ENCODE data around the gene OVCA2. TPM values are rescaled to one million over a fixed set of nuclear protein-coding genes. Genes with fewer than 3 reads are reported as not detected.
A peak's percentile ranks its signal among the peaks of the same experiment; 100 is the strongest.

The OVCA2 gene
- total RNA-seq, 1 donor from 2014 or later, result 14.7 TPM

DNA sequence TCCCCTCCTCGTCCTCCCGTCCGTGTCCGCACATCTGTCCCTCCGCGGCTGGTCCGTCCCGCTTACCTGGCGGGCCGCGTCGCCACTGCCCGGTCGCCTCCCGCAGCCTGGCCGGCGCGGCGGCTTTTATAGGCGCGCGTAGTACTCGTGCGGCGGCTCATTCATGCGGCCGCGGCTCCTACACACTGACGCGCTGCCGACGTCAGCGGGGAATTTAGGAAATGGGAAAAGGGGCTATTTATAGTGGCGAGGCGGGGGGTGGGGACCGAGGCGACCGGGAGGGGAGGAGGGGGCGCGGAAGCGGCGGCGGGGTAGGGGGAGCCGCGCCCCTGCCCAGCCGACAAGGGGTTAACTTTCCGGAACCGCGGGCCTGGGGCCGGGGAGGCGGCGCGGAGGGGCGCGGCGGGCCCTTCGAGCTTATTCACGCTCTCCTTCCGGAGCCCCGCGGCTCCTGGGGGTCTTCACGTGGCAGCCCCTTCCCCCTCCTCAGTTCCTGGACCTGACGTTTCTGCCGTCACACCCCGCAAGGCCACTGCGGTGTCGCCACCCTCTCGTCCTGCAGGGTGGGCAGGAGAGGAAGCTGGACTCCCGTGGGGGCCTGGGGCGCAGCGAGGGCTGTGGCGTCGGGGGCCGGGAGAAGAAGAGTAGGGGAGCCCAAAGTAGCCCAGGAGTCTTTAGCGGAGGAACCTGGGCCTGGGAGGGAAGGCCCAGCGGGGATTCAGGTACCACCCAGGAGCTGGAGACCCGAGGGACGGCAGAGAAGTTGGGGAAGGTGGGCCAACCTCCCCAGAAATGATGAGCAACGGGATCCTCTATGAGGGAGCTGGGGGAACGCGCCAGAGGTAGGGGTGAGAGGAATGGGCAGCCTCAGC, 9.5 kb downstream of the OVCA2 start:
- FAIRE-seq, result no peak

GRCh38 chr17:2051933-2052559, 10.2 kb downstream of the OVCA2 start:
- FAIRE-seq, result no peak
- no peak for DNase-seq (ENCODE audit: low spot score in 2 of 2)

More for the DNA sequence above, 9.5 kb downstream of the OVCA2 start:
- DNase-seq (ENCODE audit: low spot score in 2 of 2), result no peak

DNA sequence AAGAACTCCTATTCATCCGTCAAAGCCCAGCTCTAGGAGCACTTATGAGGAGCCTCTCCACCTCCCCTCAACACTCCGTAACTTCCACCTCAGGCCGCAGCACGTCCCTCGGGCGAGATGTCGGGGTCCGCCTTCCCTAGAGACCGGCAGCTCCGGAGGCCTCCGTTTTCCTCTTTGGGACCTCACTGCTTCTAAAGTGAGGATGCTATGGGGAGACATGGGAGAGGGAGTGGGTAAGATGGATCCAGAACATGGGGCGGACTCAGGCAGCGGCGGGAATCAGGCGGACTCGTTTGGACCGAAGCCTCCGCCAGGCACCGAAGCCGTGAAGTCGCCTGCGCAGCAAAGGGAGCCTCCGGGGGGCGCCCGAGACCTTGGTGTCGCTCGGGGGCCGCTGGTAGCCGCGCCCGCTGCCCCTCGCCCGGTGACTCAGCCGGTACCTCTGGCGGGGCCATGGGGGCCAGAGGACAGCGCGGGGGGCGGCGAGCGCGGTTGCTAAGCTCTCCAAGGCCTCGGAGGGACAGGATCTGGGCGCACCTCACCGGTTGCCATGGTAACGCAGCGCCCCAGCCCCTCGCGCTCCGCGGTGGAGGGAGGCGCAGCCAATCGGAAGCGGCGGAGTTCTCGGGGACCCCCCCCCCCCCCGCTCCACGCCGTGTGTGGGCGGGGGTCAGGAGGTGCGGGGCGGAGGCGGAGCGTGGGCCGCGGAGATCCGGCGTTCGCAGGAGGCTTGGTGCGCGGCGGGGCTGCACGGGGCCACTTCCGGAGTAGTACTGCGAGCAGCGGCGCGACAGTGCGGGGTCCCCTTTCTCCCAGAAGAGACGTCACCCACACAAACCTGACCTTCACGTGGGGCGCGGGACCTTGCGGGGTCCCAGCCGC, 11.8 kb downstream of the OVCA2 start:
- DNase-seq (ENCODE audit: low spot score in 2 of 2) (peak; percentile 75 to 82), FAIRE-seq (no peak)

DNA sequence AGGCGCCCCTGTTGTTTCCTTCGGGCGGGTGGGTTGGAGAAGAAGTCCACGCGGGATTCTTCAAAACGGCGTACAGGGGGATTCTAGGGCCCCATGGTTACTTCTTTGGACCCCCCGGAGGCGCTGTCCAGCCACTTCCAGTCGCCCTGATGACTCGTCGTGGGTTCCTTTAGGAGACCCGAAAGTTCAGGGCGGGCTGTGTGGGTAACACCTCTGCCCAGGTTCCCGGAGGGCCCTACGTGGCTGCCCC, 12.4 kb downstream of the OVCA2 start:
- FAIRE-seq, result no peak

GRCh38 chr17:2054512-2055291, 12.9 kb downstream of the OVCA2 start, which contains the start of gene HIC1:
Gene HIC1 (plus strand): TSS chr17:2055103. CDS start chr17:2056691, 1,588 bp downstream.
- peak; percentile 89 to 91 for DNase-seq (ENCODE audit: low spot score in 2 of 2)
- no peak for FAIRE-seq

More for the DNA sequence above, 12.4 kb downstream of the OVCA2 start:
- DNase-seq (ENCODE audit: low spot score in 2 of 2), result no peak

DNA sequence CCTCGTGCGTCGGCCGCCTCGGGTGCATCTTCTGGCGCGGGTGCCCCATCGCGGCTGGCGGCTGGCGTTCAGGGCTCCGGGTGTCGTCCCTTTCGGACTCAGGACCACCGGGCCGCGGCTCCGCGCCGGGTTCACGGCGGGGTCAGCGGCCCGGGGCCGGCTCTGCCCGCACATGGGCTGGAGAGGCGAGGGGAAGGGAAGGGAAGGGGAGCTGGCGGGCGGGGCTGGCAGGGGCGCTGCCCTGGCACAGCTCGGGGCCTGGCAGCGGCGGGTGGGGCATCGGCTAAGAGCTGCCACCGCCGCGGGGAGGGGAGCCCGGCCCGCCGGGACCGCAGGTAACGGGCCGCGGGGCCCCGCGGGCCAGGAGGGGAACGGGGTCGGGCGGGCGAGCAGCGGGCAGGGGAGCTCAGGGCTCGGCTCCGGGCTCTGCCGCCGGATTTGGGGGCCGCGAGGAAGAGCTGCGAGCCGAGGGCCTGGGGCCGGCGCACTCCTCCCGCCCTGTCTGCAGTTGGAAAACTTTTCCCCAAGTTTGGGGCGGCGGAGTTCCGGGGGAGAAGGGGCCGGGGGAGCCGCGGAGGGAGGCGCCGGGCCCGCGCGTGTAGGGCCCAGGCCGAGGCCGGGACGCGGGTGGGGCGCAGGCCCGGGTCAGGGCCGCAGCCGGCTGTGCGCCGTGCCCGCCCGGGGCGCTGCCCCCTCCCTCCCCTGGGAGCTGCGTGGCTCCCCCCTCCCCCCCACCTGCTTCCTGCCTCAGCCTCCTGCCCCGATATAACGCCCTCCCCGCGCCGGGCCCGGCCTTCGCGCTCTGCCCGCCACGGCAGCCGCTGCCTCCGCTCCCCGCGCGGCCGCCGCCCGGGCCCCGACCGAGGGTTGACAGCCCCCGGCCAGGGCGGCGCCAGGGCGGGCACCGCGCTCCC, 13.7 kb downstream of the OVCA2 start:
- FAIRE-seq (no peak), DNase-seq (ENCODE audit: low spot score in 2 of 2) (peak in 1 of 2 donors; percentile 60)

- DNase-seq (ENCODE audit: low spot score in 2 of 2), result peak in 1 of 2 donors; percentile 58
- no peak for FAIRE-seq
Observed at GRCh38 chr17:2056206-2057174, 14.7 kb downstream of the OVCA2 start.

GRCh38 chr17:2057175-2057759, 15.4 kb downstream of the OVCA2 start:
- DNase-seq (ENCODE audit: low spot score in 2 of 2), result no peak
- no peak for FAIRE-seq

DNA sequence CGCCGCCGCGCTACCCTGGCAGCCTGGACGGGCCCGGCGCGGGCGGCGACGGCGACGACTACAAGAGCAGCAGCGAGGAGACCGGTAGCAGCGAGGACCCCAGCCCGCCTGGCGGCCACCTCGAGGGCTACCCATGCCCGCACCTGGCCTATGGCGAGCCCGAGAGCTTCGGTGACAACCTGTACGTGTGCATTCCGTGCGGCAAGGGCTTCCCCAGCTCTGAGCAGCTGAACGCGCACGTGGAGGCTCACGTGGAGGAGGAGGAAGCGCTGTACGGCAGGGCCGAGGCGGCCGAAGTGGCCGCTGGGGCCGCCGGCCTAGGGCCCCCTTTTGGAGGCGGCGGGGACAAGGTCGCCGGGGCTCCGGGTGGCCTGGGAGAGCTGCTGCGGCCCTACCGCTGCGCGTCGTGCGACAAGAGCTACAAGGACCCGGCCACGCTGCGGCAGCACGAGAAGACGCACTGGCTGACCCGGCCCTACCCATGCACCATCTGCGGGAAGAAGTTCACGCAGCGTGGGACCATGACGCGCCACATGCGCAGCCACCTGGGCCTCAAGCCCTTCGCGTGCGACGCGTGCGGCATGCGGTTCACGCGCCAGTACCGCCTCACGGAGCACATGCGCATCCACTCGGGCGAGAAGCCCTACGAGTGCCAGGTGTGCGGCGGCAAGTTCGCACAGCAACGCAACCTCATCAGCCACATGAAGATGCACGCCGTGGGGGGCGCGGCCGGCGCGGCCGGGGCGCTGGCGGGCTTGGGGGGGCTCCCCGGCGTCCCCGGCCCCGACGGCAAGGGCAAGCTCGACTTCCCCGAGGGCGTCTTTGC, 16.2 kb downstream of the OVCA2 start:
- DNase-seq (ENCODE audit: low spot score in 2 of 2), result no peak
- no peak for FAIRE-seq

- DNase-seq (ENCODE audit: low spot score in 2 of 2) (peak; percentile 70 to 74), FAIRE-seq (no peak)
Observed at GRCh38 chr17:2058586-2059546, 17.0 kb downstream of the OVCA2 start.

DNA sequence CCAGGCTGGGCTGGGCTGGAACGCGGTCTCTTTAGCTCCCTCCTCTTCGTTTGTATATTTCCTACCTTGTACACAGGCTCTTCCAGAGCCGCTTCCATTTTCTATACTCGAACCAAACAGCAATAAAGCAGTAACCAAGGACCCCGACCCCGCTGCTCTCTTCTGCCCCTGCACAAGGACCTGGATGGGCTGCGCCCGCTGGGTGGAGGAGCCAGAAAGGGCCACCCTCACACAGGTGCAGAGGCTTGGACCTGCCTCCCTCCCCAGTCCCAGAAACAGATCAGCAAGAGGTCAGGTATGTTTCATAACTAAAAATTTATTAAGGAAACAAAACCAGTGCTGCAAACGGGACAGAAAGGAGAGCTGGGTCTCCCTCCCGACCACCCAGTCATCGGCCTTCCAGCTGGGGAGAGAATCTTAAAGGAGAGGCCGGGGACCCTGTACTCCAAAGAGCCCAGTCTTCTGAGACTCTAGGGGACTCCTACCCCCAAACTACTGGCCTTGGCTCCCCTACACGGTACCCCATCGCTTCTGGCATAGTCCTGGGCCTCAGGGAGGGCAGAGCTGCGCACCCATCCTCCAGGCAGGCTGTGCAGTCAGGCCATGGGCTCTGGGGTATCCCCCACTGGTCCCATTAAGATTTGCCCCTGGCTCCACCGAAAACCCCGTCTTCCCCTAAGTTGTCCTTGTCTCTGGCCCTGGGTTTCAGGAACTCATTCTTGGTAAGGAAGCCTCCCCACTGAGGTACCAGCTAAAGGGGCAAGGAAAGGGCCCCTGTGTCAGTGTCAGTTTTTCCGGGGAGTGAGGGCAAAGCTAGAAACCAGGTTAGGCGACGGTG, 17.9 kb downstream of the OVCA2 start:
- FAIRE-seq, result no peak

GRCh38 chr17:2060385-2060658, 18.5 kb downstream of the OVCA2 start:
- FAIRE-seq (no peak), DNase-seq (ENCODE audit: low spot score in 2 of 2) (no peak)

More for the DNA sequence above, 17.9 kb downstream of the OVCA2 start:
- no peak for DNase-seq (ENCODE audit: low spot score in 2 of 2)

- FAIRE-seq (no peak), DNase-seq (ENCODE audit: low spot score in 2 of 2) (no peak)
Observed at GRCh38 chr17:2060681-2061440, 19.0 kb downstream of the OVCA2 start.

GRCh38 chr17:2061441-2061958, 19.7 kb downstream of the OVCA2 start:
- no peak for FAIRE-seq

More at GRCh38 chr17:2061441-2061958, 19.7 kb downstream of the OVCA2 start:
- no peak for DNase-seq (ENCODE audit: low spot score in 2 of 2)
